B cell (primary cell): Measurements from ENCODE around the gene MESP1. TPM values are rescaled to one million over a fixed set of nuclear protein-coding genes. Genes with fewer than 3 reads are reported as not detected.

Experiments used
- ATAC-seq: fragments of 200-7000 bp; cut with Tn5 transposase; one replicate; pipeline ENCODE4 v1.10.0; 2021; ENCODE audit warnings: low read depth, mild to moderate bottlenecking, moderate number of reproducible peaks, moderate library complexity
- CTCF ChIA-PET: fragments of 350-600 bp; sonication (Branson Sonifier 250); formaldehyde crosslinking; loops from one replicate; lab custom pipeline; 2021; ENCODE audit warnings: antibody characterized with exemption, inconsistent platforms; lab: Charles Lee
- POLR2A ChIA-PET: fragments of 350-600 bp; sonication (Branson Sonifier 250); formaldehyde crosslinking; loops from one replicate; lab custom pipeline; 2021; ENCODE audit warnings: antibody characterized with exemption; lab: Charles Lee
- DNase-seq: peaks from one replicate; pipeline ENCODE4 v3.0.0; 2013
- H2AFZ ChIP-seq: 2 replicates; pipeline ENCODE4 v1.6.1; 2012; ENCODE audit warnings: mild to moderate bottlenecking, low read depth, low read length; ENCODE audit not compliant: insufficient read depth, poor library complexity, severe bottlenecking
- H3K27ac ChIP-seq, 2 donors: 1 replicate in 1 of 2; 2 replicates in 1 of 2; pipeline ENCODE4 v1.5.1; 2012 to 2013; ENCODE audit warnings: low read length in 2 of 2, mild to moderate bottlenecking in 2 of 2, moderate library complexity in 1 of 2
- H3K27me3 ChIP-seq, 4 experiments: fragments of 200-600 bp in 1 of 4; sonication (generic) in 1 of 4; replicated peaks in 1 of 4; 1 replicate in 2 of 4; 2 replicates in 2 of 4; pipeline versions ENCODE4 v1.6.1 to v1.7.0; 2013 to 2016; ENCODE audit warnings: low read length in 3 of 4, mild to moderate bottlenecking in 2 of 4, mixed read lengths in 1 of 4, moderate library complexity in 1 of 4; ENCODE audit not compliant: insufficient read depth in 4 of 4, control insufficient read depth in 3 of 4; ENCODE audit errors: control extremely low read depth in 1 of 4
- H3K36me3 ChIP-seq, 2 experiments: replicated peaks in 1 of 2; 1 replicate in 1 of 2; 2 replicates in 1 of 2; pipeline versions ENCODE4 v1.6.1 to v1.7.1; 2013; ENCODE audit warnings: low read length in 1 of 2; ENCODE audit not compliant: insufficient read depth in 2 of 2, control insufficient read depth in 1 of 2; ENCODE audit errors: control extremely low read depth in 1 of 2, extremely low read depth in 1 of 2
- H3K4me1 ChIP-seq, 2 donors: fragments of 200-600 bp in 1 of 2; sonication (generic) in 1 of 2; 1 replicate in 1 of 2; 2 replicates in 1 of 2; pipeline versions ENCODE4 v1.5.1 to v1.6.1; 2013 to 2017; ENCODE audit warnings: low read length in 2 of 2; ENCODE audit not compliant: control insufficient read depth in 2 of 2, insufficient read depth in 2 of 2
- H3K4me2 ChIP-seq: replicated peaks from 2 replicates; pipeline ENCODE3; 2012; ENCODE audit warnings: mild to moderate bottlenecking, low read depth, low read length; ENCODE audit not compliant: poor library complexity, severe bottlenecking
- H3K4me3 ChIP-seq, 5 experiments: fragments of 200-600 bp in 1 of 5; sonication (generic) in 1 of 5; 1 replicate in 3 of 5; 2 replicates in 2 of 5; pipeline versions ENCODE4 v1.5.1 to v1.7.0; 2011 to 2016; ENCODE audit warnings: low read length in 4 of 5, mild to moderate bottlenecking in 4 of 5, low read depth in 2 of 5, control low read depth in 1 of 5, moderate library complexity in 1 of 5; ENCODE audit not compliant: insufficient read depth in 1 of 5; ENCODE audit errors: control extremely low read depth in 1 of 5, extremely low read depth in 1 of 5
- H3K79me2 ChIP-seq: fragments of 200-600 bp; sonication (generic); one replicate; pipeline ENCODE4 v1.6.0; 2016; ENCODE audit warnings: low read length; ENCODE audit not compliant: control insufficient read depth, insufficient read depth
- H3K9ac ChIP-seq: fragments of 200-600 bp; sonication (generic); 2 replicates; pipeline ENCODE4 v1.6.1; 2017; ENCODE audit warnings: mild to moderate bottlenecking, low read length, moderate library complexity
- H3K9me3 ChIP-seq, 3 donors: one replicate each; pipeline versions ENCODE4 v1.6.1 to v1.7.1; 2013; ENCODE audit warnings: low read length in 2 of 3; ENCODE audit not compliant: control insufficient read depth in 2 of 3, insufficient read depth in 1 of 3; ENCODE audit errors: control extremely low read depth in 1 of 3
- H4K20me1 ChIP-seq: 2 replicates; pipeline ENCODE4 v1.6.0; 2012; ENCODE audit warnings: mild to moderate bottlenecking, low read length; ENCODE audit not compliant: insufficient read depth, control insufficient read depth, poor library complexity, severe bottlenecking
- H3K27ac Mint-ChIP-seq: one replicate; pipeline ENCODE4 v1.8.0; 2021; ENCODE audit warnings: mixed read lengths
- H3K27me3 Mint-ChIP-seq: one replicate; pipeline ENCODE4 v1.8.0; 2021; ENCODE audit warnings: mixed read lengths
- H3K4me1 Mint-ChIP-seq: one replicate; pipeline ENCODE4 v1.8.0; 2021; ENCODE audit warnings: mixed read lengths
- H3K4me3 Mint-ChIP-seq: one replicate; pipeline ENCODE4 v1.8.0; 2021; ENCODE audit warnings: mixed read lengths
- H3K9me3 Mint-ChIP-seq: one replicate; pipeline ENCODE4 v1.8.0; 2022; ENCODE audit warnings: mixed read lengths; ENCODE audit not compliant: insufficient read depth
- CTCF ChIP-seq: fragments of 200-600 bp; IDR thresholded peaks from one replicate; pipeline ENCODE4 v1.8.0; 2022; ENCODE audit warnings: antibody characterized with exemption, mild to moderate bottlenecking
- EZH2 ChIP-seq: IDR thresholded peaks from 2 replicates; pipeline ENCODE4 v1.6.1; 2012; ENCODE audit warnings: borderline replicate concordance, low read depth, mild to moderate bottlenecking, moderate library complexity, low read length; ENCODE audit not compliant: insufficient read depth, poor library complexity, severe bottlenecking
- WGBS: methylation state at CpG from one replicate; pipeline ENCODE4 v1.1.5; 2013; ENCODE audit warnings: missing lambda C conversion rate; ENCODE audit not compliant: insufficient coverage; 5-methylcytosine and 5-hydroxymethylcytosine counted together
- intact Hi-C: fragments of 100-400 bp; cut with micrococcal nuclease; formaldehyde crosslinking; loops from one replicate; pipeline ENCODE4 v1.10.0; 2022
- polyA plus RNA-seq: library from polyadenylated mRNA; depleted of rRNA; stranded (reverse); fragments of >200 nt; gene quantifications from 2 replicates; pipeline ENCODE4 v1.2.3, GENCODE V29; 2012
- total RNA-seq, 2 donors: library from RNA; stranded (reverse); fragments of 120-200 nt in 1 of 2; gene quantifications; 1 replicate in 1 of 2; 2 replicates in 1 of 2; pipeline versions ENCODE4 v1.2.3 to v1.2.4, GENCODE V29; 2013 to 2022

MESP1 gene
- total and polyA plus RNA-seq, 2 donors (not counting 1 experiment from before 2014, with no cell fraction given): 0.25 to 0.49 TPM

GRCh38 chr15:89731275-89731674 lies 19.8 kb downstream of the MESP1 start:
- Histone ChIP-seq H2AFZ (no peak overlapping the region), H3K27me3 (peaks cover 0 to 11% (median 0%) of the 10 kb centered on the region in 4 experiments), H3K4me3 (no peak overlapping the region), H3K4me1 (no peaks in the 10 kb centered on the region), H3K27ac (no peak overlapping the region), H3K9me3 (no peaks in the 10 kb centered on the region), H3K79me2 (no peaks in the 10 kb centered on the region), H3K9ac (no peak overlapping the region), H3K36me3 (no peaks in the 10 kb centered on the region), H4K20me1 (no peaks in the 10 kb centered on the region), H3K4me2 (no peak overlapping the region)
- no peak overlapping the region for H3K27ac Mint-ChIP-seq
- ChIA-PET POLR2A (no interaction called here), CTCF (interaction anchor here (2.3 kb wide), 1 partner anchor 10 kb away, joined by 11 read pairs; no protein-coding TSS in a partner anchor)
- intact Hi-C loops: no loop called here
- H3K4me3 Mint-ChIP-seq: no peak overlapping the region
- no peak for ATAC-seq
- 100% methylated on average over 5 of the region's 5 CpGs for WGBS
- no peaks in the 10 kb centered on the region for H3K4me1 Mint-ChIP-seq
- no peak for DNase-seq
- H3K27me3 Mint-ChIP-seq: peaks cover 34% of the 10 kb centered on the region
- no peaks in the 10 kb centered on the region for H3K9me3 Mint-ChIP-seq
- TF ChIP-seq CTCF: no peak
- TF ChIP-seq EZH2: no peak

GRCh38 chr15:89728254-89728653 lies 22.8 kb downstream of the MESP1 start:
- Mint-ChIP-seq H3K9me3 (peaks cover 3% of the 10 kb centered on the region), H3K4me3 (no peak overlapping the region), H3K4me1 (no peaks in the 10 kb centered on the region), H3K27me3 (peaks cover 17% of the 10 kb centered on the region), H3K27ac (no peak overlapping the region)
- H4K20me1 ChIP-seq: no peaks in the 10 kb centered on the region
- H2AFZ ChIP-seq: no peak overlapping the region
- H3K4me2 ChIP-seq: no peak overlapping the region
- POLR2A ChIA-PET: no interaction called here
- no peak overlapping the region for H3K27ac ChIP-seq
- 0% methylated on average over 1 of the region's 2 CpGs for WGBS
- H3K9me3 ChIP-seq: peaks cover 0 to 6% (median 4%) of the 10 kb centered on the region in 3 donors
- CTCF ChIA-PET: no interaction called here
- peaks cover 0 to 3% (median 1%) of the 10 kb centered on the region in 4 experiments for H3K27me3 ChIP-seq
- H3K4me1 ChIP-seq: no peaks in the 10 kb centered on the region
- H3K36me3 ChIP-seq: no peaks in the 10 kb centered on the region
- H3K4me3 ChIP-seq: no peak overlapping the region
- no peak overlapping the region for H3K9ac ChIP-seq
- H3K79me2 ChIP-seq: no peaks in the 10 kb centered on the region
- TF ChIP-seq CTCF (no peak), EZH2 (no peak)
- DNase-seq (no peak), ATAC-seq (no peak)
- intact Hi-C loops: no loop called here
